Esophagus squamous epithelium (tissue), 4 donors: ENCODE measurements around the gene KDM3A.

Experiments used
- POLR2A ChIP-seq, 4 donors: fragments of 450-650 bp; IDR thresholded peaks; one replicate each; pipeline ENCODE4 v1.6.1; 2017; ENCODE audit warnings: antibody characterized with exemption in 4 of 4, mild to moderate bottlenecking in 4 of 4, moderate library complexity in 3 of 4
- TF ChIP-seq, protein P1 (sequence below), 6 experiments: fragments of 450-650 bp in 4 of 6; fragments of 200-600 bp in 2 of 6; sonication (generic) in 2 of 6; IDR thresholded peaks; one replicate each; pipeline ENCODE4 v1.5.1; 2016 to 2019; ENCODE audit warnings: antibody characterized with exemption in 6 of 6, mild to moderate bottlenecking in 4 of 6, moderate library complexity in 4 of 6

- TF ChIP-seq, protein P1, sequence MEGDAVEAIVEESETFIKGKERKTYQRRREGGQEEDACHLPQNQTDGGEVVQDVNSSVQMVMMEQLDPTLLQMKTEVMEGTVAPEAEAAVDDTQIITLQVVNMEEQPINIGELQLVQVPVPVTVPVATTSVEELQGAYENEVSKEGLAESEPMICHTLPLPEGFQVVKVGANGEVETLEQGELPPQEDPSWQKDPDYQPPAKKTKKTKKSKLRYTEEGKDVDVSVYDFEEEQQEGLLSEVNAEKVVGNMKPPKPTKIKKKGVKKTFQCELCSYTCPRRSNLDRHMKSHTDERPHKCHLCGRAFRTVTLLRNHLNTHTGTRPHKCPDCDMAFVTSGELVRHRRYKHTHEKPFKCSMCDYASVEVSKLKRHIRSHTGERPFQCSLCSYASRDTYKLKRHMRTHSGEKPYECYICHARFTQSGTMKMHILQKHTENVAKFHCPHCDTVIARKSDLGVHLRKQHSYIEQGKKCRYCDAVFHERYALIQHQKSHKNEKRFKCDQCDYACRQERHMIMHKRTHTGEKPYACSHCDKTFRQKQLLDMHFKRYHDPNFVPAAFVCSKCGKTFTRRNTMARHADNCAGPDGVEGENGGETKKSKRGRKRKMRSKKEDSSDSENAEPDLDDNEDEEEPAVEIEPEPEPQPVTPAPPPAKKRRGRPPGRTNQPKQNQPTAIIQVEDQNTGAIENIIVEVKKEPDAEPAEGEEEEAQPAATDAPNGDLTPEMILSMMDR (IDR thresholded peaks at IDR 0.05) = no peak
- TF ChIP-seq POLR2A (IDR thresholded peaks at IDR 0.05) = no peak
Measured at GRCh38 chr2:86471637-86472036, 30.5 kb downstream of the KDM3A start.
